HG03469 (cell line): ENCODE measurements around the gene USP17L26.
"Not testable (repeated sequence)": the region's sequence is repeated elsewhere in the genome, so short reads cannot be mapped to it uniquely, and the experiment has no call there.

Experiments
- ATAC-seq: cut with Tn5 transposase; IDR thresholded peaks from one replicate; pipeline ENCODE4 v1.9.1; 2021; ENCODE audit warnings: mild to moderate bottlenecking, moderate library complexity, moderate number of reproducible peaks; ENCODE audit not compliant: unreplicated experiment

USP17L26 gene

DNA sequence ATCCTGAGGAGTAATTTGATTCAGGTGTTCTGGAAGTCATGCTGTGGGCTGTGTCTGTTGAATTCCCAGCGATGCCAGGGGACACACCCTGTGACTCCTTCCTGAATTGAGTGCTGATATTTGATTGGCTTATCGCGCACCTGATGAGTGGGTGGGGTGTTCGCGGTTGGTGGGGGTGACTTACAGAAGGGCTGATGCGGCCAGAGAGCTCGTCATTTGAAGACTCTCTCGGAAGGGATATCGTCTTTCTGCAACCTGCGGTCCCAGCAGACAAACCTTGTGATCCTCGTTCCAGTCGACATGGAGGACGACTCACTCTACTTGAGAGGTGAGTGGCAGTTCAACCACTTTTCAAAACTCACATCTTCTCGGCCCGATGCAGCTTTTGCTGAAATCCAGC is at the start of gene USP17L26:
Gene USP17L26, plus strand, starts transcription at position 301 of the 400 bp plus-strand sequence. Its CDS starts 0 bp downstream, at position 301.
- not testable (repeated sequence) for ATAC-seq

DNA sequence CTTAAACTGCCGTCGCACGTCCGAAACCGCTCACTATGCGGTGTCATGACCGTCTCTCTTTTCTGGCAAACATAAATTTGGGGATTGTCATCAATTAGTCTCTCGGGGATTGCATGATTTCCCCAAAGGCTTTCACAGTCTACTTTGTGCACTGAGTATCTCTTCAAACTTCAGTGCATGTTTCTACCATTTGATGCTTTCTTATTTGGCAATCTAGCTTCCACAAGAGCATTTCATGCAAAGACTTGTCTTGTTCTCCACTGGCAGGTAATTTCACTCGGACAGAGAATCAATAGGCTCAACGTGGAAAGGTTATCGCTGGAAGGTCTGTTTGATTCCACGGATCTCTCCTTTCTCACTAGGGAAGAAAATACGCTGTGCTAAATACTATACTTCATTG is 10.3 kb upstream of the USP17L26 start:
- not testable (repeated sequence) for ATAC-seq

- not testable (repeated sequence) for ATAC-seq
These were observed 9.6 kb upstream of the USP17L26 start, which contains the start of gene USP17L24 for GRCh38 chr4:9324865-9325264. Gene USP17L24 (plus strand): TSS chr4:9325165. CDS start chr4:9325165, 0 bp downstream.

DNA sequence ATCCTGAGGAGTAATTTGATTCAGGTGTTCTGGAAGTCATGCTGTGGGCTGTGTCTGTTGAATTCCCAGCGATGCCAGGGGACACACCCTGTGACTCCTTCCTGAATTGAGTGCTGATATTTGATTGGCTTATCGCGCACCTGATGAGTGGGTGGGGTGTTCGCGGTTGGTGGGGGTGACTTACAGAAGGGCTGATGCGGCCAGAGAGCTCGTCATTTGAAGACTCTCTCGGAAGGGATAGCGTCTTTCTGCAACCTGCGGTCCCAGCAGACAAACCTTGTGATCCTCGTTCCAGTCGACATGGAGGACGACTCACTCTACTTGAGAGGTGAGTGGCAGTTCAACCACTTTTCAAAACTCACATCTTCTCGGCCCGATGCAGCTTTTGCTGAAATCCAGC is 4.8 kb upstream of the USP17L26 start, which contains the start of gene USP17L25:
Gene USP17L25, plus strand, starts transcription at position 301 of the 400 bp plus-strand sequence. Its CDS starts 0 bp downstream, at position 301.
- ATAC-seq: not testable (repeated sequence)

- ATAC-seq: not testable (repeated sequence)
These were observed 4.6 kb downstream of the USP17L26 start, which contains the start of gene USP17L5 for GRCh38 chr4:9339103-9339502. Gene USP17L5 (plus strand): TSS chr4:9339403. CDS start chr4:9339403, 0 bp downstream.

DNA sequence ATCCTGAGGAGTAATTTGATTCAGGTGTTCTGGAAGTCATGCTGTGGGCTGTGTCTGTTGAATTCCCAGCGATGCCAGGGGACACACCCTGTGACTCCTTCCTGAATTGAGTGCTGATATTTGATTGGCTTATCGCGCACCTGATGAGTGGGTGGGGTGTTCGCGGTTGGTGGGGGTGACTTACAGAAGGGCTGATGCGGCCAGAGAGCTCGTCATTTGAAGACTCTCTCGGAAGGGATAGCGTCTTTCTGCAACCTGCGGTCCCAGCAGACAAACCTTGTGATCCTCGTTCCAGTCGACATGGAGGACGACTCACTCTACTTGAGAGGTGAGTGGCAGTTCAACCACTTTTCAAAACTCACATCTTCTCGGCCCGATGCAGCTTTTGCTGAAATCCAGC is 9.4 kb downstream of the USP17L26 start, which contains the start of gene USP17L27:
Gene USP17L27, plus strand, starts transcription at position 301 of the 400 bp plus-strand sequence. Its CDS starts 0 bp downstream, at position 301.
- not testable (repeated sequence) for ATAC-seq

GRCh38 chr4:9348593-9348992 is 14.1 kb downstream of the USP17L26 start, which contains the start of gene USP17L28:
Gene USP17L28 (plus strand): TSS chr4:9348893. CDS start chr4:9348893, 0 bp downstream.
- ATAC-seq: not testable (repeated sequence)

- not testable (repeated sequence) for ATAC-seq
These were observed 16.4 kb downstream of the USP17L26 start for GRCh38 chr4:9350866-9351265.

DNA sequence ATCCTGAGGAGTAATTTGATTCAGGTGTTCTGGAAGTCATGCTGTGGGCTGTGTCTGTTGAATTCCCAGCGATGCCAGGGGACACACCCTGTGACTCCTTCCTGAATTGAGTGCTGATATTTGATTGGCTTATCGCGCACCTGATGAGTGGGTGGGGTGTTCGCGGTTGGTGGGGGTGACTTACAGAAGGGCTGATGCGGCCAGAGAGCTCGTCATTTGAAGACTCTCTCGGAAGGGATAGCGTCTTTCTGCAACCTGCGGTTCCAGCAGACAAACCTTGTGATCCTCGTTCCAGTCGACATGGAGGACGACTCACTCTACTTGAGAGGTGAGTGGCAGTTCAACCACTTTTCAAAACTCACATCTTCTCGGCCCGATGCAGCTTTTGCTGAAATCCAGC is 18.9 kb downstream of the USP17L26 start, which contains the start of gene USP17L29:
Gene USP17L29, plus strand, starts transcription at position 301 of the 400 bp plus-strand sequence. Its CDS starts 0 bp downstream, at position 301.
- not testable (repeated sequence) for ATAC-seq

DNA sequence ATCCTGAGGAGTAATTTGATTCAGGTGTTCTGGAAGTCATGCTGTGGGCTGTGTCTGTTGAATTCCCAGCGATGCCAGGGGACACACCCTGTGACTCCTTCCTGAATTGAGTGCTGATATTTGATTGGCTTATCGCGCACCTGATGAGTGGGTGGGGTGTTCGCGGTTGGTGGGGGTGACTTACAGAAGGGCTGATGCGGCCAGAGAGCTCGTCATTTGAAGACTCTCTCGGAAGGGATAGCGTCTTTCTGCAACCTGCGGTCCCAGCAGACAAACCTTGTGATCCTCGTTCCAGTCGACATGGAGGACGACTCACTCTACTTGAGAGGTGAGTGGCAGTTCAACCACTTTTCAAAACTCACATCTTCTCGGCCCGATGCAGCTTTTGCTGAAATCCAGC is 28.4 kb downstream of the USP17L26 start, which contains the start of gene USP17L30:
Gene USP17L30, plus strand, starts transcription at position 301 of the 400 bp plus-strand sequence. Its CDS starts 0 bp downstream, at position 301.
- ATAC-seq: not testable (repeated sequence)

DNA sequence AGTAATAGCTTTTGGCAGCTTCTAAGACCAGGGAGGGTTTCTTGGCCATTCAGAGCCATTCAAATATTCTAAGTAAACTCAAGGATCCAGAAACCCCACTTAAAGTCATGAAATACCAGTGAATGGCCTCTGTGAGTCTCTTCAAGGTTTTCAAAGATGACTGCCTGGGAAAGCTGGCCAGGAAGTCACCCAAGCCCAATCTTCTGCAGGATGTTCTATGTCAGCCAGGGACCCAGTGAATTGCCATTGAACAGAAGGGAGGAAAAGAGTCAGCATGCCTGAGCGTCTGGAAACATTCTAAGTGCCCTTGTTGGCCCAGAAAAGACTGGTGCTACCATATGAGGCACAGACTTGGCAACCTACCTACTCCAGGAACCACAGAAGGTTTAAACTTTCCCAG is 45.4 kb downstream of the USP17L26 start:
- not testable (repeated sequence) for ATAC-seq

DNA sequence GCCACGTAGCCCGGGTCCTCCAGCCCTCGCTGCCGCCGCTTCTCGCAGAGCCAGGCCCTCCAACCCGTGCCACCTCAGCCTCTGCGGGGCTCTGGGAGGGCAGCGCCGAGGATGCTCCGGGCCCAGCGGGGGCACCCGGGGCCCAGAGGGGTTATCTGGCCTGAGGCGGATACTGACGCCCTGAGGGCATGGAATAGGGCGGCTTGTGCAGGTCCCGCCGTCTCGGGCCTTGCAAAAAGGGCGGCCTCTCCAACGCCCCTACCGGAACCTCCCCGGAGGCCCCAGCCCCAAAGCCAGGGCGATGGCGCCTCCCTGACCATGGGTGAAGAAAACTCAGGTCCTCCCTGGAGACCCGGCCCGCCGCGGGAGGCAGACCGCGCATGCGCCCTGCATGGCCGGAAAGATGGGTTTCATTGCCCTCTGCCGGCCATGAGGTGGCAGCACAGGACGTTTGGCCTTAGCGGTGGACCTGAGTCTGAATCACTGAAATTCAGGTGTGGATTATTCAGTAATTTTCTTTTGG is 46.6 kb downstream of the USP17L26 start:
- not testable (repeated sequence) for ATAC-seq

GRCh38 chr4:9384126-9384525 is 49.7 kb downstream of the USP17L26 start:
- ATAC-seq: no peak
